ELF-1 (cell line): ENCODE data around the gene SRXN1.
"Not testable (repeated sequence)": the region's sequence is repeated elsewhere in the genome, so short reads cannot be mapped to it uniquely, and the experiment has no call there.

ENCODE experiments used
- DNase-seq: peaks from one replicate; pipeline ENCODE4 v3.0.0-alpha.2; 2016; ENCODE audit warnings: low read depth, low spot score

Gene SRXN1

GRCh38 chr20:655726-656624, 3.0 kb upstream of the SRXN1 start:
- DNase-seq = no peak

- no peak for DNase-seq
These were observed 1.4 kb upstream of the SRXN1 start for GRCh38 chr20:654417-654750.

- no peak for DNase-seq
These were observed 803 bp upstream of the SRXN1 start for GRCh38 chr20:653590-654416.

- peak; percentile 39 for DNase-seq
These were observed 338 bp downstream of the SRXN1 start for GRCh38 chr20:652615-653109.

- no peak for DNase-seq
These were observed 1.0 kb downstream of the SRXN1 start for GRCh38 chr20:651713-652614.

GRCh38 chr20:650954-651353, 2.0 kb downstream of the SRXN1 start:
- no peak for DNase-seq

- no peak for DNase-seq
These were observed 2.7 kb downstream of the SRXN1 start for GRCh38 chr20:650281-650680.

GRCh38 chr20:647479-648019, 5.5 kb downstream of the SRXN1 start:
- DNase-seq = no peak

- DNase-seq = no peak
These were observed 6.1 kb downstream of the SRXN1 start for GRCh38 chr20:646868-647233.

GRCh38 chr20:646107-646867, 6.7 kb downstream of the SRXN1 start:
- no peak for DNase-seq

- DNase-seq = peak; percentile 94
These were observed 7.5 kb downstream of the SRXN1 start for GRCh38 chr20:645318-646106.

- no peak for DNase-seq
These were observed 8.2 kb downstream of the SRXN1 start for GRCh38 chr20:644692-645317.

- DNase-seq = no peak
These were observed 10.4 kb downstream of the SRXN1 start for GRCh38 chr20:642398-643174.

GRCh38 chr20:642013-642397, 11.0 kb downstream of the SRXN1 start:
- DNase-seq = not testable (repeated sequence)

GRCh38 chr20:641516-641875, 11.5 kb downstream of the SRXN1 start:
- no peak for DNase-seq

GRCh38 chr20:640674-641515, 12.1 kb downstream of the SRXN1 start:
- no peak for DNase-seq

GRCh38 chr20:638579-638978, 14.4 kb downstream of the SRXN1 start:
- DNase-seq = no peak

- DNase-seq = no peak
These were observed 15.4 kb downstream of the SRXN1 start for GRCh38 chr20:637559-637958.
